ENCODE results near the gene ABCF2. TPM values are rescaled to one million over a fixed set of nuclear protein-coding genes. Genes with fewer than 3 reads are reported as not detected.

Gene ABCF2
- total RNA-seq, 2 donors from 2014 or later: 68.4 to 118 TPM

DNA sequence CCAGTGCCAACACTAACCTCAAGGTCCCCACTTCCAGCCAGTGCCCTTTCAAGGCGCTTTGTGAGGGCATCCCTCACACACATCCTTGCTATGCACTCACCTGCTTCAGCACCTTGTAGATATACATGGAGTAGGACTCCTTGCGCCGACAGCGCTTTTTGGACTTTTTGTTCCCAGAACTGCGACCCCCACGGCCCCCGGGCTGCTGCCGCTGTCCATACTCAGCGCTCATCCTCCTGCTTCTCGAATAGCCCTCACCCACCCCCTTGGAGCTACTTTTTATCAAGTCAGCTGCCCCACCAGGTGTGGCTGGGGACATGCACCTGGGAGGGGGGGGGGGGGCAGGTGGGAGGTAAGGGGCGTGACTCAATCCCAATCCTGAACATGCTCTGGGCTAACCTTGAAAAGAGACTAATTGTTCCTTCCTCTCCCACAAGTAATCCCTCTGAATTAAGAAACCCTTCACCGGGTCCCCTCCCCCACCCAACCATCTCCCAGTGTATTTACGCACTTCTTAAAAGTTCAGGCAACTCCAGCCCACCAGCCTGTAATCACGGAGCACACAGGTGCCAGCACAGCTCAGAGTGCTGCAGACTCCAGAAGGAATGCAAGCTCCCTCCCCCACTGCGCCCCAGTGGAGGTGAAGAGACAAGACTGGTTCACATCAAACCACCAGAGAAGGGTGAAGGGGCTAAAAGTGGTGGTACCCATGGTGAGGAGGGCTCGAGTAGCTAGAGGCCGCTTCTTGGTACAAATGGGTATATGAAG is 16.7 kb downstream of the ABCF2 start, which contains the start of gene H2BK1:
Gene H2BK1, minus strand, starts transcription at position 402 of the 768 bp plus-strand sequence. Its CDS starts 170 bp downstream, at position 232.
- Mint-ChIP-seq H3K9me3 (no peaks in the 10 kb centered on the region), H3K27ac (no peak within 1 kb of the TSS), H3K4me1 (ENCODE audit: low read depth in 2 of 2) (peaks cover 14 to 21% of the 10 kb centered on the region in 2 donors), H3K4me3 (no peak within 1 kb of the TSS), H3K27me3 (peaks cover 0 to 3% of the 10 kb centered on the region in 2 donors), H3K36me3 (peaks cover 9% of the 10 kb centered on the region)
- DNase-seq (ENCODE audit: low spot score) (no peak), ATAC-seq (no peak)

- Mint-ChIP-seq H3K4me3 (no peak overlapping the region), H3K27ac (no peak overlapping the region), H3K36me3 (peaks cover 4% of the 10 kb centered on the region), H3K27me3 (peaks cover 0 to 5% of the 10 kb centered on the region in 2 donors), H3K9me3 (no peaks in the 10 kb centered on the region), H3K4me1 (ENCODE audit: low read depth in 2 of 2) (peaks cover 14 to 21% of the 10 kb centered on the region in 2 donors)
- ATAC-seq: no peak
- DNase-seq (ENCODE audit: low spot score): no peak
Measured at GRCh38 chr7:151209588-151209987, 17.4 kb downstream of the ABCF2 start.

DNA sequence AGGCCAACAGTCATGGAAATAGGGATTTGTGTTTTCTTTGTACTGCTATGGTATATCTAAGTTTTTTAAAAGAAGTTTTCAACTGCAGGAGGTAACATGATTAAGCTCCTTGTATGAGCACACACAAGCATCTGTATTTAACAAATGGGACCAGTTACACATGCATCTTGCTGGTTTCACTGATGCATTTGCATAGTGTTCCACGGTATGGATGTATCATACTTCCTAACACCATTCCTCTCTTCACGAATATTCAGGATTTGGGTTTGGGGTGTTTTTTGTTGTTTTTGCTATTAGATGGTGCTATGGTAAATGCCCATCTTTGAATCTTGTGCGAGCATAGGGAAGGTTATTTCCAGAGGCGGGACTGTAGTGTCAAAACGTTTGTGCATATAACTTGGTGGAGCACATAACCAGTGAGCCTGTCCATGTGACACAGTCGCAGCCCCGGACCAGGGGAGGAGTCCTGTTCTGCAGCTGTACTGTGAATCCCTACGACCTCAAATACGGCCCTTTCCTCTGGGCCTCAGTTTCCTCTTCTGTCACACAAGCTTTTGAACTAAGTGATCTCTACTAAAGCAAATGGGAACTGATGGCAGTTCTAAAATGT is 18.6 kb downstream of the ABCF2 start:
- DNase-seq (ENCODE audit: low spot score) (no peak), ATAC-seq (no peak)
- no peak overlapping the region for H3K4me3 Mint-ChIP-seq
- peaks cover 3% of the 10 kb centered on the region for H3K36me3 Mint-ChIP-seq
- H3K4me1 Mint-ChIP-seq (ENCODE audit: low read depth in 2 of 2): peaks cover 14 to 21% of the 10 kb centered on the region in 2 donors
- H3K27me3 Mint-ChIP-seq: peaks cover 0 to 5% of the 10 kb centered on the region in 2 donors
- no peak overlapping the region for H3K27ac Mint-ChIP-seq
- H3K9me3 Mint-ChIP-seq: no peaks in the 10 kb centered on the region

DNA sequence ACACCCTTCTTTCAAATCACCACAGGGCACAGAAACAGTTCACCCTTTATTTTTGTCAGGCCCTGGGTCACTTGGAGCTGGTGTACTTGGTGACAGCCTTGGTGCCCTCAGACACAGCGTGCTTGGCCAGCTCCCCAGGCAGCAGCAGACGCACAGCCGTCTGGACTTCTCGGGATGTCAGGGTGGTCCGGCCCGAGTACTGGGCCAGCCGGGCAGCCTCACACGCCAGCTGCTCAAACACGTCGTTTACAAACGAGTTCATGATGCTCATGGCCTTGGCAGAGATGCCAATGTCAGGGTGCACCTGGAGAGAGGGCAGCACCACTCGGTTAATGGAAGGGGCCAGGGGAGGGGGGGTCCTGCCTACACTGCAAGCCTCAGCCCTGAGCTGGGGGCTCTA is 19.2 kb downstream of the ABCF2 start:
- no peak overlapping the region for H3K4me3 Mint-ChIP-seq
- no peak overlapping the region for H3K27ac Mint-ChIP-seq
- no peaks in the 10 kb centered on the region for H3K36me3 Mint-ChIP-seq
- H3K27me3 Mint-ChIP-seq: peaks cover 0 to 5% of the 10 kb centered on the region in 2 donors
- DNase-seq (ENCODE audit: low spot score): no peak
- H3K9me3 Mint-ChIP-seq: no peaks in the 10 kb centered on the region
- H3K4me1 Mint-ChIP-seq (ENCODE audit: low read depth in 2 of 2): peaks cover 14 to 21% of the 10 kb centered on the region in 2 donors
- no peak for ATAC-seq

DNA sequence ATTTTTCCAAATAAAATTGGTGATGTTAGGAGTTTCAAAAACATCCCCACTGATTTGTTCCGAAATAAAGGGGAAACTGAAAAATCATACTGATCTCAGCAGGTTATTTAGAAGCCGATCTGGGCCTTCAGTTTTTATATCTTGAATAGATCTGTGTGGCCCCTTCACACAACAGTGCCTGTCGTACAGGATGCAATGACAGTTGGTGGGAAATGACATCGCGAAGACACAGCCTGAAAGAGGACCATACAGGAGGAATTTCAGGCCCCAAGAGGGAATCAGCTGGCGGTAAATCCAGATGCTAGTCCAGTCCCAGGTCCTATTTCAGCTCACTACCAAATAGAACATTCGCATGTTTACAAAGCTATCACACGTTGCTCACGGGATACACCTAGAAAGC is 19.7 kb downstream of the ABCF2 start:
- Mint-ChIP-seq H3K4me3 (peak overlapping the region; percentile 33), H3K4me1 (ENCODE audit: low read depth in 2 of 2) (peaks cover 14 to 21% of the 10 kb centered on the region in 2 donors), H3K27ac (no peak overlapping the region), H3K9me3 (no peaks in the 10 kb centered on the region), H3K27me3 (peaks cover 0 to 5% of the 10 kb centered on the region in 2 donors), H3K36me3 (no peaks in the 10 kb centered on the region)
- DNase-seq (ENCODE audit: low spot score): no peak
- no peak for ATAC-seq

DNA sequence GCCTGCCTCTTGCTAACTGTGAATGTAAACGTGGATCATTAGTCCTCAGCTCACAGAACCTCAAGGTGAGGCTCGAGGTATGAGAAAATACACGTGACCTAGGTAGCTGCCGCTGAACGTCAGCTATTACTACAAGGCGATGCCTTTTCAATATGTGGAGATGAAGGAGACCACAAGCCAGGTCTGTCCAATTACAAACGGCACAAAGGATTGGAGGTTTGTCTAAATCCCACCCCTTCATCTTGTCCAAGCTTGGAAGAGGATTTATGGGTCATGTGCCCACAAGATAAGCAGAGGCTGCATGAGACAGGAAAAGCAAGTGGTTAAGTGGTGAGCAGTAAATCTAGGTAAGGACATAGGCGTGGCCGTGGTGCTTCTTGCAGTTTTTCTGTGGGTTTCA is 20.1 kb downstream of the ABCF2 start:
- ATAC-seq (no peak), DNase-seq (ENCODE audit: low spot score) (no peak)
- Mint-ChIP-seq H3K27me3 (peaks cover 0 to 5% of the 10 kb centered on the region in 2 donors), H3K4me1 (ENCODE audit: low read depth in 2 of 2) (peaks cover 14 to 21% of the 10 kb centered on the region in 2 donors), H3K9me3 (no peaks in the 10 kb centered on the region), H3K4me3 (peak overlapping the region; percentile 33), H3K36me3 (no peaks in the 10 kb centered on the region), H3K27ac (no peak overlapping the region)

DNA sequence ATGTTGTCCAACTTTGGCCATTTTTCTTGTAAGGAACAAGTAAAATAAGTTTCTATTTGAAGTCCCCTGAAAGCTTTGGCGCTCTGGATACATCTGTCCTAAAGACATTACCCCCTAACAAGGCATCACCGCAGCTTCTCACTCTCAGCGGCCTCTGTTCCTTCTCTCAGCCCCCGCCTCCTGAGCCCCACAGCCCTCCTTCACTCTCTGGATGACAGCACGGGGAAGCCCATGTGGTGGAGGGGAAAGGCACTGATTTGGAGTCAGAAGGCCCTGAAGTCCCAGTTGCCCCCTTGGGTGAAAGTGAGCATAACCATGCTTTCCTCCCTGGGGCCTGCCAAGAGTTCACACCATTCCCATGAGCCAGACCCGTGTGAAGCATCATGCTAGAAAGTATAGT is 21.3 kb downstream of the ABCF2 start:
- no peak for ATAC-seq
- no peak overlapping the region for H3K4me3 Mint-ChIP-seq

DNA sequence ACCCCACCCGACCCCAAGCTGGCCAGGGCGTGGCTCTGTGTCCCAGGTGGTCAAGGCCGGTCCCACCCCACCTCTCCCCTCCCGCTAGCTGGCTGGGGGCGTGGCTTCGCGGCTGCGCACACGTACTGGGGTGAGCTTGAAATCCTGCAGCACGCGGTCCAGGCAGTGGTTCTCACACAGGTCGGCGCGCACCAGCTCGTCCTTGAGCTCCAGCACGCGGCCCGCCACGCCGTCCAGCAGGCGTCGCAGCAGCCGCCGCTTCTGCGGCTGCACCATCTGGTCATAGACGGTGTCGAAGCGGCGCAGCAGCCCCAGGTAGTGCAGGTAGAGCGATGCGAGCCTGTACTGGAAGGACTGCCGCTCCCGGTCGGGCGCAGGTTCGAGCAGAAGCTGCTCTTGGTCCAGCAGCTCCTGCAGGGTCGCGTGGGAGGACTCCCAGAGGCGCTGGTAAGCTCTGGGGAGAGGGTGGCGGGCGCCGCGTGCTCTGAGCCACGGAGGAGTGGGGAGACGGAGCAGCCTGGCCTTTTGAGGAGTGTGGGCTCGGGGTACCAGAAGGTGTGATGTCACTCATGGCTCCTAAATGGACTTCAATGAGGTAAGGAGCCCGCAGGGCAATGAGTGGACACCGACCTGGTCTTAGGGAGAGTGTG is 22.5 kb downstream of the ABCF2 start:
- Mint-ChIP-seq H3K4me1 (ENCODE audit: low read depth in 2 of 2) (peaks cover 14 to 21% of the 10 kb centered on the region in 2 donors), H3K9me3 (no peaks in the 10 kb centered on the region), H3K27me3 (peaks cover 0 to 10% of the 10 kb centered on the region in 2 donors), H3K4me3 (no peak overlapping the region), H3K36me3 (no peaks in the 10 kb centered on the region), H3K27ac (no peak overlapping the region)
- DNase-seq (ENCODE audit: low spot score) (no peak), ATAC-seq (no peak)

More for the DNA sequence above, 21.3 kb downstream of the ABCF2 start:
- H3K27ac Mint-ChIP-seq: no peak overlapping the region
- peaks cover 14 to 21% of the 10 kb centered on the region in 2 donors for H3K4me1 Mint-ChIP-seq (ENCODE audit: low read depth in 2 of 2)
- H3K9me3 Mint-ChIP-seq: no peaks in the 10 kb centered on the region
- no peaks in the 10 kb centered on the region for H3K36me3 Mint-ChIP-seq
- DNase-seq (ENCODE audit: low spot score): no peak
- peaks cover 0 to 10% of the 10 kb centered on the region in 2 donors for H3K27me3 Mint-ChIP-seq

- H3K27me3 Mint-ChIP-seq: peaks cover 0 to 10% of the 10 kb centered on the region in 2 donors
- DNase-seq (ENCODE audit: low spot score) (no peak), ATAC-seq (no peak)
- H3K36me3 Mint-ChIP-seq: no peaks in the 10 kb centered on the region
- H3K4me3 Mint-ChIP-seq: no peak overlapping the region
- no peaks in the 10 kb centered on the region for H3K9me3 Mint-ChIP-seq
- no peak overlapping the region for H3K27ac Mint-ChIP-seq
- peaks cover 13 to 18% of the 10 kb centered on the region in 2 donors for H3K4me1 Mint-ChIP-seq (ENCODE audit: low read depth in 2 of 2)
Measured at GRCh38 chr7:151202836-151203235, 24.2 kb downstream of the ABCF2 start.

DNA sequence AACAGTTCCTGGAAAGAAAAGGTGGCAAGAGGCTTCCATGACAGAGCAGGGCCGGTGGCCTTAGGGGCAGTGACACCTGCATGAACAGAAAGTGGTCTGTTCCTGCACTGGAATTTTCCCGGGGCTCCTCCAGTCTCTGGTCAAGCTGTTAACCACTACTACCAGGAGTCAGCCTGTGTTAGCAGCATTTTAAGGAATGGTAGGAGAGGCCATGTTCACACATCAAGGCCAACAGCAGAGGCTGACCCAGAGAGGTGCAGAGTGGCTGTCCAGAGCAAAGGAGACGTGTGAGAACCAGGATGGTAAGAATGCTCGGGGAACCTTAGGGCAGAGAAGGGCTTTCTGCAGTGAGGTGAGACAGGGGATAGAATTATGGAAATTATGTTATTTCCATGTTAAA is 25.3 kb downstream of the ABCF2 start:
- H3K27me3 Mint-ChIP-seq: peaks cover 0 to 10% of the 10 kb centered on the region in 2 donors
- H3K4me3 Mint-ChIP-seq: no peak overlapping the region
- ATAC-seq (no peak), DNase-seq (ENCODE audit: low spot score) (no peak)
- H3K9me3 Mint-ChIP-seq: no peaks in the 10 kb centered on the region
- peaks cover 2 to 7% of the 10 kb centered on the region in 2 donors for H3K4me1 Mint-ChIP-seq (ENCODE audit: low read depth in 2 of 2)
- H3K27ac Mint-ChIP-seq: no peak overlapping the region
- H3K36me3 Mint-ChIP-seq: no peaks in the 10 kb centered on the region

- Mint-ChIP-seq H3K9me3 (no peaks in the 10 kb centered on the region), H3K27me3 (peaks cover 0 to 10% of the 10 kb centered on the region in 2 donors), H3K36me3 (no peaks in the 10 kb centered on the region), H3K4me3 (no peak overlapping the region), H3K27ac (no peak overlapping the region), H3K4me1 (ENCODE audit: low read depth in 2 of 2) (peaks cover 0 to 3% of the 10 kb centered on the region in 2 donors)
- ATAC-seq (no peak), DNase-seq (ENCODE audit: low spot score) (no peak)
Measured at GRCh38 chr7:151201344-151201743, 25.7 kb downstream of the ABCF2 start.

DNA sequence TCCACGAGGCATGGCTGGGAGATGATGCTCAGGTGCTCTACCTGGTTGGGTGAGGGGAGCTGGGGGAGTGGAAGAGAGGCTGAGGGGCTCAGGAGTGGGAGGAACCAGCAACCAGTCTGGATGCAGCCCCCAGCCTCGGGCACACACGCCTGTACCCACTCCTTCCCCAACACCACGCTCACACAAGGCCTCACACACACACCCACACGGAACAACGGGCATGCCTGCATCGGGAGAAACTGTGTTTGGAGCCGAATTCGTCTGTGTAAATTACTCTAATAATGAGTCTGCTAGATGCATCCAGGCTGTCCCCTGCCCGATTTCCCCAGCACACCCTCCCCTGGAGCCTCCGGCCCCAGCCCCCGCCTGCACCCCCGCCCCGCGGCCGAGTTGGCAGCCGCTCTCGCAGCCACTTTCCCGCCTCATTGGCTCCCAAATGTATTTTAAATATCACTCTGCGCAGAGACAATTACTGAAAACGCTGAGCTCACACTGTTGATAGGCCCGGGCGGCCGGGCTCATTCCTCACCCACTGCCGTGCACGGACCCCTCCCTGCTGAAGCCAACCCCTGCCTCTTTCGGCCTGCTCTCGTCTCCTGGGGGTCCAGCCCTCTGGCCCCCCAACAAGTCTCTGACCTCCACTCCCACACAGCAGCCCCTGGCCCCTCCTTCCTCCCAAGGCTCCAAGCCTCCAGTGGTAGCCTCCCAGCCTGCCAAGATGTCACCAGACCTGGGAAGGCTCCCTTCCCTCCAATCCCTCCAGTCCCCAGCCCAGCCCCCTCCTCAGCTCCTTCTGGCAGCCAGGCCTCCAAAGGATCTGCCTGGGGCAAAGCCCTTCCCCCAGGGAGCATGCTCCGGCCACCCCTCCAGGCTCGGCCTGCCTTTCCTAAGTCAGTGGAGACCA is 27.8 kb downstream of the ABCF2 start:
- Mint-ChIP-seq H3K4me1 (ENCODE audit: low read depth in 2 of 2) (peaks cover 0 to 3% of the 10 kb centered on the region in 2 donors), H3K4me3 (no peak overlapping the region), H3K27ac (no peak overlapping the region), H3K9me3 (no peaks in the 10 kb centered on the region), H3K36me3 (no peaks in the 10 kb centered on the region), H3K27me3 (peaks cover 6 to 7% of the 10 kb centered on the region in 2 donors)
- DNase-seq (ENCODE audit: low spot score): no peak
- no peak for ATAC-seq

DNA sequence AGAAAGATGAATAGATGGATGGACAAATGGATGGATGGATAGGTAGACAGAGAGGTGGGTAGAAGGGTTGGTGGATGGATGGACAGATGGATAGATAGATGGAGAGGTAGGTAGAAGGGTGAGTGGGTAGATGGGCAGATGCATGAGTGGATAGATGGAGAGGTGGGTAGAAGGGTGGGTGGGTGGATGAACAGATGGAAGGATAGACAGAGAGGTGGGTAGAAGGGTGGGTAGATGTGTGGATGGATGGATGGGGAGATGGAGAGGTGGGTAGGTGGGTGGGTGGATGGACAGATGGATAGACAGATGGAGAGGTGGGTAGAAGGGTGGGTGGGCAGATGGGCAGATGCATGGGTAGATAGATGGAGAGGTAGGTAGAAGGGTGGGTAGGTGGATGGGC is 29.1 kb downstream of the ABCF2 start:
- Mint-ChIP-seq H3K4me1 (ENCODE audit: low read depth in 2 of 2) (peaks cover 0 to 3% of the 10 kb centered on the region in 2 donors), H3K9me3 (no peaks in the 10 kb centered on the region), H3K36me3 (no peaks in the 10 kb centered on the region), H3K4me3 (no peak overlapping the region), H3K27ac (no peak overlapping the region), H3K27me3 (peaks cover 6 to 7% of the 10 kb centered on the region in 2 donors)
- DNase-seq (ENCODE audit: low spot score) (no peak), ATAC-seq (no peak)

Measured in natural killer cell treated with Interleukin-12 subunit alpha and Interleukin-12 subunit beta and Interleukin-15 and Interleukin-18, amount 100 ng/mL, for 72 hours (primary cell).